ENCODE data around the gene CTNNA1. TPM values are rescaled to one million over a fixed set of nuclear protein-coding genes. Genes with fewer than 3 reads are reported as not detected.
"Not testable (repeated sequence)": the region's sequence is repeated elsewhere in the genome, so short reads cannot be mapped to it uniquely, and the experiment has no call there.

The CTNNA1 gene
- total RNA-seq, 1 donor from 2014 or later: 359 TPM

DNA sequence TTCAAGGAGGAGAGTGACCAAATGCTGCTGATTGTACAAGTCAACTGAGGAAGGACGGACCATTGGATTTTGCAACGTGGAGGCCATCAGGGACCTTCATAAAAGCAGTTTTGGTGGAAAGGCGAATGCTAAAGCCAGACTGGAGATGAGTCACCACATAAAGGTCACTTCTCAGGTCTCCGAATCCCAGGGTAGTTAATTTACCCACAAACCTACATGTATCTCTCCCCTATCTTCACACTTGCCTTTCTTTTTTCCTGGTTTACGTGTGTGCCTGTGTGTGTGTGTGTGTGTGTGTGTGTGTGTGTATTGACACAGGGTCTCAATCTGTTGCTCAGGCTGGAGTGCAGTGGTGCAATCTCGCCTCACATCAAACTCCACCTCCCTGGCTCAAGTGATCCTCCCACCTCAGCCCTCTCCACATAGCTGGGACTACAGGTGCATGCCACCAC is 4.6 kb upstream of the CTNNA1 start:
- H3K27me3 Mint-ChIP-seq (ENCODE audit: low read depth, unreplicated experiment): peaks cover 10% of the 10 kb centered on the region
- Histone ChIP-seq H3K4me1 (ENCODE audit: insufficient read depth, low read length) (peaks cover 3% of the 10 kb centered on the region), H3K79me2 (ENCODE audit: insufficient read depth, low read length) (peaks cover 4% of the 10 kb centered on the region), H2AFZ (ENCODE audit: low read depth, low read length) (no peak overlapping the region), H3K4me2 (ENCODE audit: low read length) (no peak overlapping the region), H3K27ac (ENCODE audit: low read depth, low read length) (no peak overlapping the region), H3K36me3 (ENCODE audit: insufficient read depth, low read length) (no peaks in the 10 kb centered on the region), H3K4me3 (ENCODE audit: insufficient read depth, low read depth, low read length) (no peak overlapping the region), H3K9me3 (ENCODE audit: insufficient read depth, low read depth, low read length) (no peaks in the 10 kb centered on the region), H4K20me1 (ENCODE audit: insufficient read depth, low read length) (no peaks in the 10 kb centered on the region), H3K27me3 (ENCODE audit: insufficient read depth, low read length) (no peaks in the 10 kb centered on the region), H3K9ac (ENCODE audit: low read length) (no peak overlapping the region)
- no peak overlapping the region for H3K4me3 Mint-ChIP-seq (ENCODE audit: unreplicated experiment)
- no peaks in the 10 kb centered on the region for H3K9me3 Mint-ChIP-seq (ENCODE audit: unreplicated experiment)
- H3K4me1 Mint-ChIP-seq (ENCODE audit: low read depth, unreplicated experiment): peaks cover 4% of the 10 kb centered on the region
- no peak for FAIRE-seq
- peaks cover 3% of the 10 kb centered on the region for H3K36me3 Mint-ChIP-seq (ENCODE audit: low read depth, unreplicated experiment)
- no peak for TF ChIP-seq EZH2 (IDR thresholded peaks at IDR 0.05; ENCODE audit: insufficient read depth, low read length)
- TF ChIP-seq, protein P1, sequence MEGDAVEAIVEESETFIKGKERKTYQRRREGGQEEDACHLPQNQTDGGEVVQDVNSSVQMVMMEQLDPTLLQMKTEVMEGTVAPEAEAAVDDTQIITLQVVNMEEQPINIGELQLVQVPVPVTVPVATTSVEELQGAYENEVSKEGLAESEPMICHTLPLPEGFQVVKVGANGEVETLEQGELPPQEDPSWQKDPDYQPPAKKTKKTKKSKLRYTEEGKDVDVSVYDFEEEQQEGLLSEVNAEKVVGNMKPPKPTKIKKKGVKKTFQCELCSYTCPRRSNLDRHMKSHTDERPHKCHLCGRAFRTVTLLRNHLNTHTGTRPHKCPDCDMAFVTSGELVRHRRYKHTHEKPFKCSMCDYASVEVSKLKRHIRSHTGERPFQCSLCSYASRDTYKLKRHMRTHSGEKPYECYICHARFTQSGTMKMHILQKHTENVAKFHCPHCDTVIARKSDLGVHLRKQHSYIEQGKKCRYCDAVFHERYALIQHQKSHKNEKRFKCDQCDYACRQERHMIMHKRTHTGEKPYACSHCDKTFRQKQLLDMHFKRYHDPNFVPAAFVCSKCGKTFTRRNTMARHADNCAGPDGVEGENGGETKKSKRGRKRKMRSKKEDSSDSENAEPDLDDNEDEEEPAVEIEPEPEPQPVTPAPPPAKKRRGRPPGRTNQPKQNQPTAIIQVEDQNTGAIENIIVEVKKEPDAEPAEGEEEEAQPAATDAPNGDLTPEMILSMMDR (IDR thresholded peaks at IDR 0.05; ENCODE audit: insufficient read depth, low read depth, low read length): no peak
- no peak overlapping the region for H3K27ac Mint-ChIP-seq (ENCODE audit: unreplicated experiment)
- DNase-seq (ENCODE audit: low read depth): peak; percentile 24

DNA sequence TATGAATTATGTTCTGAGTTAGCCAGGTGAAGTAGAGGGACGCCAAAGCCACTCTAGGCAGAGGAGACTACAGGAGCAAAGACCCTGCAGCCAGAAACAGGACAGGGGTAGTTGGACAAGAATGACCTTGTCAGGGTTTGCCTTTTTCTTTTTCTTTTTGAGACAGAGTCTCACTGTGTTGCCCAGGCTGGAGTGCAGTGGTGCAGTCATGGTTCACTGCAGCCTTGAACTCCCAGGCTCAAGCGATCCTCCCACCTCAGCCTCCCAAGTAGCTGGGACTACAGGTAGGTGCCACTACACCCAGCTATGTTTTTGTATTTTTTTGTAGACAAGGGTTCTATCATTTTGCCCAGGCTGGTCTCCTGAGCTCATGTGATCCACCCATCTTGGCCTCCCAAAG is 1.9 kb upstream of the CTNNA1 start:
- FAIRE-seq; H2AFZ ChIP-seq (ENCODE audit: low read depth, low read length); H3K9ac ChIP-seq (ENCODE audit: low read length); H3K4me3 ChIP-seq (ENCODE audit: insufficient read depth, low read depth, low read length); H3K9me3 ChIP-seq (ENCODE audit: insufficient read depth, low read depth, low read length); H3K9me3 Mint-ChIP-seq (ENCODE audit: unreplicated experiment); H3K27ac Mint-ChIP-seq (ENCODE audit: unreplicated experiment); H3K36me3 ChIP-seq (ENCODE audit: insufficient read depth, low read length); H3K4me2 ChIP-seq (ENCODE audit: low read length); H3K4me3 Mint-ChIP-seq (ENCODE audit: unreplicated experiment); H3K36me3 Mint-ChIP-seq (ENCODE audit: low read depth, unreplicated experiment); H3K27me3 Mint-ChIP-seq (ENCODE audit: low read depth, unreplicated experiment); H3K27ac ChIP-seq (ENCODE audit: low read depth, low read length); DNase-seq (ENCODE audit: low read depth); H3K27me3 ChIP-seq (ENCODE audit: insufficient read depth, low read length): not testable (repeated sequence)
- Histone ChIP-seq H4K20me1 (ENCODE audit: insufficient read depth, low read length) (peaks cover 21% of the 10 kb centered on the region), H3K4me1 (ENCODE audit: insufficient read depth, low read length) (peaks cover 16% of the 10 kb centered on the region), H3K79me2 (ENCODE audit: insufficient read depth, low read length) (peaks cover 31% of the 10 kb centered on the region)
- H3K4me1 Mint-ChIP-seq (ENCODE audit: low read depth, unreplicated experiment): peaks cover 13% of the 10 kb centered on the region

DNA sequence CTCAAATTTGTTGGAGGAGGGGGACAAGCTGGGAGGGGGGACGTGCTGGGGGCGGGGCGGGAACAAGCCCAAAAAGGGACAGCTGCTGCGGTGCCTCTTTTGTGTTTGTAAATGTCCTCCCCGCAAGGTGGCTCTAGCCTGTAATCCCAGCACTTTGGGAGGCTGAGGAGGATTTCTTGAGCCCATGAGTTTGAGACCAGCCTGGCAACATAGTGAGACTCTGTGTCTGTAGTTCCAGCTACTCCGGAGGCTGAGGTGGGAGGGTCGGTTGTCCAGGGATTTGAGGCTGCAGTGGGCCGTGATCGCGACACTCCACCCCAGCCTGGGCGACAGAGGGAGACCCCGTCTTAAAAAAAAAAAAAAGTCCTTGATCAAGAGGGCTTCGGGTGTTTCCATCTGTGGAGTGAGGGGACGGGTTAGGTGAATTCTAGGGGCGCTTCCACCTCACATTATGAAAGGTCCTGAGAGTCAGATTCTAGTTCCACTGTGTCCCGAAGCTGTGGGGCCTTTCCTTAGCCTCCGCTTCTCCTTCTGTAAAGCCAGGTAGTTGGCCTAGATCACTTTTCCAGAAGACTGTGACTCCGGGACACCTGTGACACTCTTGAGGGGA is 779 bp upstream of the CTNNA1 start:
- Histone ChIP-seq H4K20me1 (ENCODE audit: insufficient read depth, low read length) (peaks cover 32% of the 10 kb centered on the region), H3K79me2 (ENCODE audit: insufficient read depth, low read length) (peaks cover 42% of the 10 kb centered on the region), H3K36me3 (ENCODE audit: insufficient read depth, low read length) (no peaks in the 10 kb centered on the region), H3K9ac (ENCODE audit: low read length) (peak overlapping the region; percentile 95), H3K27ac (ENCODE audit: low read depth, low read length) (no peak overlapping the region), H3K27me3 (ENCODE audit: insufficient read depth, low read length) (no peaks in the 10 kb centered on the region), H3K9me3 (ENCODE audit: insufficient read depth, low read depth, low read length) (no peaks in the 10 kb centered on the region), H3K4me3 (ENCODE audit: insufficient read depth, low read depth, low read length) (peak overlapping the region; percentile 48), H2AFZ (ENCODE audit: low read depth, low read length) (peak overlapping the region; percentile 78), H3K4me1 (ENCODE audit: insufficient read depth, low read length) (peaks cover 16% of the 10 kb centered on the region), H3K4me2 (ENCODE audit: low read length) (peak overlapping the region; percentile 83)
- Mint-ChIP-seq H3K4me1 (ENCODE audit: low read depth, unreplicated experiment) (peaks cover 19% of the 10 kb centered on the region), H3K9me3 (ENCODE audit: unreplicated experiment) (no peaks in the 10 kb centered on the region), H3K36me3 (ENCODE audit: low read depth, unreplicated experiment) (peaks cover 7% of the 10 kb centered on the region), H3K27ac (ENCODE audit: unreplicated experiment) (no peak overlapping the region), H3K27me3 (ENCODE audit: low read depth, unreplicated experiment) (peaks cover 4% of the 10 kb centered on the region), H3K4me3 (ENCODE audit: unreplicated experiment) (peak overlapping the region; percentile 78)
- no peak for FAIRE-seq
- TF ChIP-seq EZH2 (IDR thresholded peaks at IDR 0.05; ENCODE audit: insufficient read depth, low read length): no peak
- TF ChIP-seq, protein P1 (IDR thresholded peaks at IDR 0.05; ENCODE audit: insufficient read depth, low read depth, low read length): no peak
- no peak for DNase-seq (ENCODE audit: low read depth)

Measured in astrocyte (in vitro differentiated cells and primary cell).